Measurements from ENCODE around the gene TGFBR3. TPM values are rescaled to one million over a fixed set of nuclear protein-coding genes. Genes with fewer than 3 reads are reported as not detected.

TGFBR3 gene
- total and polyA plus RNA-seq, 2 of the 13 experiments (the other 11 are each of a cell fraction or from before 2014, with no cell fraction given): 76.5 to 195 TPM

DNA sequence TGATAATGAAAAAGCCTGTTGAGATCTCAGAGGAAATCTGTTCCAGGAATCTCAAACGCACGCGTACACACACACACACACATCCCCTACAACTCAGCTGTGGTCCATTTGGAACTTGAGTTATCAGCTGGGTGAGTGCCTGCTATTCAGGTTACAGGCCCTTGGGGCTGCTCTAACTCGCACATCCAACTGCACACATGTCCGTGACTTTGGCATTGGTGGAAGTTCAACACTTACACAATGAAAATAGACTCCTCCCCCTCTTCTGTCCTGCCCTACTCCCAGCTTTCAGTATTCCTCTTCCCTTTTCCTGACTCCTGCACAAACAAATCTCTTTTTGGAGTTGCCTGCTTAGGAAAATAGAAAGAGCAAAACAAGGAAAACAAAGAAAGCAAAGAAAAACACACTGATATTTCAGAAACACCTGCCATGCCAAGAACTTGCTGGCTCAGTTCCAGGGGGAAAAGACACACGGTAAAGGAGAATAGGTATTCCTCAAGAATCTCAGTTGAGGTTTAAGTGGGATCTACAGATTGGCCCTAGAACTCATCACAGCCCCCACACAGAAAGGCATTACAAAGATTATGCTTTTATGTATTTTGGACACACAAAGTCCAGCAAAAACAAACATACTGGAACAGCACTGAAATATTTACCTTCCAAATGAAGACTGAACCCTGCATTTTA is 140.9 kb downstream of the TGFBR3 start (continued):
- TF ChIP-seq, protein P1, sequence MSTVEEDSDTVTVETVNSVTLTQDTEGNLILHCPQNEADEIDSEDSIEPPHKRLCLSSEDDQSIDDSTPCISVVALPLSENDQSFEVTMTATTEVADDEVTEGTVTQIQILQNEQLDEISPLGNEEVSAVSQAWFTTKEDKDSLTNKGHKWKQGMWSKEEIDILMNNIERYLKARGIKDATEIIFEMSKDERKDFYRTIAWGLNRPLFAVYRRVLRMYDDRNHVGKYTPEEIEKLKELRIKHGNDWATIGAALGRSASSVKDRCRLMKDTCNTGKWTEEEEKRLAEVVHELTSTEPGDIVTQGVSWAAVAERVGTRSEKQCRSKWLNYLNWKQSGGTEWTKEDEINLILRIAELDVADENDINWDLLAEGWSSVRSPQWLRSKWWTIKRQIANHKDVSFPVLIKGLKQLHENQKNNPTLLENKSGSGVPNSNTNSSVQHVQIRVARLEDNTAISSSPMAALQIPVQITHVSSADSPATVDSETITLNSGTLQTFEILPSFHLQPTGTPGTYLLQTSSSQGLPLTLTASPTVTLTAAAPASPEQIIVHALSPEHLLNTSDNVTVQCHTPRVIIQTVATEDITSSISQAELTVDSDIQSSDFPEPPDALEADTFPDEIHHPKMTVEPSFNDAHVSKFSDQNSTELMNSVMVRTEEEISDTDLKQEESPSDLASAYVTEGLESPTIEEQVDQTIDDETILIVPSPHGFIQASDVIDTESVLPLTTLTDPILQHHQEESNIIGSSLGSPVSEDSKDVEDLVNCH (CRISPR knock-in tag; IDR thresholded peaks at IDR 0.05): no peak
- TF ChIP-seq, protein P2, sequence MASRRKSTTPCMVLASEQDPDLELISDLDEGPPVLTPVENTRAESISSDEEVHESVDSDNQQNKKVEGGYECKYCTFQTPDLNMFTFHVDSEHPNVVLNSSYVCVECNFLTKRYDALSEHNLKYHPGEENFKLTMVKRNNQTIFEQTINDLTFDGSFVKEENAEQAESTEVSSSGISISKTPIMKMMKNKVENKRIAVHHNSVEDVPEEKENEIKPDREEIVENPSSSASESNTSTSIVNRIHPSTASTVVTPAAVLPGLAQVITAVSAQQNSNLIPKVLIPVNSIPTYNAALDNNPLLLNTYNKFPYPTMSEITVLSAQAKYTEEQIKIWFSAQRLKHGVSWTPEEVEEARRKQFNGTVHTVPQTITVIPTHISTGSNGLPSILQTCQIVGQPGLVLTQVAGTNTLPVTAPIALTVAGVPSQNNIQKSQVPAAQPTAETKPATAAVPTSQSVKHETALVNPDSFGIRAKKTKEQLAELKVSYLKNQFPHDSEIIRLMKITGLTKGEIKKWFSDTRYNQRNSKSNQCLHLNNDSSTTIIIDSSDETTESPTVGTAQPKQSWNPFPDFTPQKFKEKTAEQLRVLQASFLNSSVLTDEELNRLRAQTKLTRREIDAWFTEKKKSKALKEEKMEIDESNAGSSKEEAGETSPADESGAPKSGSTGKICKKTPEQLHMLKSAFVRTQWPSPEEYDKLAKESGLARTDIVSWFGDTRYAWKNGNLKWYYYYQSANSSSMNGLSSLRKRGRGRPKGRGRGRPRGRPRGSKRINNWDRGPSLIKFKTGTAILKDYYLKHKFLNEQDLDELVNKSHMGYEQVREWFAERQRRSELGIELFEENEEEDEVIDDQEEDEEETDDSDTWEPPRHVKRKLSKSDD (CRISPR knock-in tag; IDR thresholded peaks at IDR 0.05; ENCODE audit: low read depth): no peak
- TF ChIP-seq KDM6A (CRISPR knock-in tag; IDR thresholded peaks at IDR 0.05; ENCODE audit: low read depth) (peak; percentile 71; the same call in 1 of the 2 replicates), PRDM10 (CRISPR knock-in tag; IDR thresholded peaks at IDR 0.05; ENCODE audit: low read depth) (no peak), ZNF703 (CRISPR knock-in tag; IDR thresholded peaks at IDR 0.05; ENCODE audit: borderline replicate concordance) (no peak), ZNF296 (CRISPR knock-in tag; conservative IDR thresholded peaks at IDR 0.05) (no peak), ZNF282 (IDR thresholded peaks at IDR 0.05; ENCODE audit: partially characterized antibody) (no peak), PPARG (CRISPR knock-in tag; conservative IDR thresholded peaks at IDR 0.05) (no peak), PAWR (CRISPR knock-in tag; IDR thresholded peaks at IDR 0.05; ENCODE audit: borderline replicate concordance) (no peak), ZNF619 (CRISPR knock-in tag; IDR thresholded peaks at IDR 0.05) (no peak)
- TF ChIP-seq, protein P3, sequence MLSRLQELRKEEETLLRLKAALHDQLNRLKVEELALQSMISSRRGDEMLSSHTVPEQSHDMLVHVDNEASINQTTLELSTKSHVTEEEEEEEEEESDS (CRISPR knock-in tag; IDR thresholded peaks at IDR 0.05; ENCODE audit: borderline replicate concordance): no peak
- TF ChIP-seq, protein P4, sequence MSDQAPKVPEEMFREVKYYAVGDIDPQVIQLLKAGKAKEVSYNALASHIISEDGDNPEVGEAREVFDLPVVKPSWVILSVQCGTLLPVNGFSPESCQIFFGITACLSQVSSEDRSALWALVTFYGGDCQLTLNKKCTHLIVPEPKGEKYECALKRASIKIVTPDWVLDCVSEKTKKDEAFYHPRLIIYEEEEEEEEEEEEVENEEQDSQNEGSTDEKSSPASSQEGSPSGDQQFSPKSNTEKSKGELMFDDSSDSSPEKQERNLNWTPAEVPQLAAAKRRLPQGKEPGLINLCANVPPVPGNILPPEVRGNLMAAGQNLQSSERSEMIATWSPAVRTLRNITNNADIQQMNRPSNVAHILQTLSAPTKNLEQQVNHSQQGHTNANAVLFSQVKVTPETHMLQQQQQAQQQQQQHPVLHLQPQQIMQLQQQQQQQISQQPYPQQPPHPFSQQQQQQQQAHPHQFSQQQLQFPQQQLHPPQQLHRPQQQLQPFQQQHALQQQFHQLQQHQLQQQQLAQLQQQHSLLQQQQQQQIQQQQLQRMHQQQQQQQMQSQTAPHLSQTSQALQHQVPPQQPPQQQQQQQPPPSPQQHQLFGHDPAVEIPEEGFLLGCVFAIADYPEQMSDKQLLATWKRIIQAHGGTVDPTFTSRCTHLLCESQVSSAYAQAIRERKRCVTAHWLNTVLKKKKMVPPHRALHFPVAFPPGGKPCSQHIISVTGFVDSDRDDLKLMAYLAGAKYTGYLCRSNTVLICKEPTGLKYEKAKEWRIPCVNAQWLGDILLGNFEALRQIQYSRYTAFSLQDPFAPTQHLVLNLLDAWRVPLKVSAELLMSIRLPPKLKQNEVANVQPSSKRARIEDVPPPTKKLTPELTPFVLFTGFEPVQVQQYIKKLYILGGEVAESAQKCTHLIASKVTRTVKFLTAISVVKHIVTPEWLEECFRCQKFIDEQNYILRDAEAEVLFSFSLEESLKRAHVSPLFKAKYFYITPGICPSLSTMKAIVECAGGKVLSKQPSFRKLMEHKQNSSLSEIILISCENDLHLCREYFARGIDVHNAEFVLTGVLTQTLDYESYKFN (CRISPR knock-in tag; conservative IDR thresholded peaks at IDR 0.05): peak; percentile 93
- TF ChIP-seq, protein P5, sequence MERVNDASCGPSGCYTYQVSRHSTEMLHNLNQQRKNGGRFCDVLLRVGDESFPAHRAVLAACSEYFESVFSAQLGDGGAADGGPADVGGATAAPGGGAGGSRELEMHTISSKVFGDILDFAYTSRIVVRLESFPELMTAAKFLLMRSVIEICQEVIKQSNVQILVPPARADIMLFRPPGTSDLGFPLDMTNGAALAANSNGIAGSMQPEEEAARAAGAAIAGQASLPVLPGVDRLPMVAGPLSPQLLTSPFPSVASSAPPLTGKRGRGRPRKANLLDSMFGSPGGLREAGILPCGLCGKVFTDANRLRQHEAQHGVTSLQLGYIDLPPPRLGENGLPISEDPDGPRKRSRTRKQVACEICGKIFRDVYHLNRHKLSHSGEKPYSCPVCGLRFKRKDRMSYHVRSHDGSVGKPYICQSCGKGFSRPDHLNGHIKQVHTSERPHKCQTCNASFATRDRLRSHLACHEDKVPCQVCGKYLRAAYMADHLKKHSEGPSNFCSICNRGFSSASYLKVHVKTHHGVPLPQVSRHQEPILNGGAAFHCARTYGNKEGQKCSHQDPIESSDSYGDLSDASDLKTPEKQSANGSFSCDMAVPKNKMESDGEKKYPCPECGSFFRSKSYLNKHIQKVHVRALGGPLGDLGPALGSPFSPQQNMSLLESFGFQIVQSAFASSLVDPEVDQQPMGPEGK (CRISPR knock-in tag; IDR thresholded peaks at IDR 0.05): no peak
